GM19455 (cell line): ENCODE results near the gene ENPP7.

Source experiments
- ATAC-seq: cut with Tn5 transposase; IDR thresholded peaks from one replicate; pipeline ENCODE4 v1.9.1; 2021; ENCODE audit not compliant: unreplicated experiment

The ENPP7 gene

DNA sequence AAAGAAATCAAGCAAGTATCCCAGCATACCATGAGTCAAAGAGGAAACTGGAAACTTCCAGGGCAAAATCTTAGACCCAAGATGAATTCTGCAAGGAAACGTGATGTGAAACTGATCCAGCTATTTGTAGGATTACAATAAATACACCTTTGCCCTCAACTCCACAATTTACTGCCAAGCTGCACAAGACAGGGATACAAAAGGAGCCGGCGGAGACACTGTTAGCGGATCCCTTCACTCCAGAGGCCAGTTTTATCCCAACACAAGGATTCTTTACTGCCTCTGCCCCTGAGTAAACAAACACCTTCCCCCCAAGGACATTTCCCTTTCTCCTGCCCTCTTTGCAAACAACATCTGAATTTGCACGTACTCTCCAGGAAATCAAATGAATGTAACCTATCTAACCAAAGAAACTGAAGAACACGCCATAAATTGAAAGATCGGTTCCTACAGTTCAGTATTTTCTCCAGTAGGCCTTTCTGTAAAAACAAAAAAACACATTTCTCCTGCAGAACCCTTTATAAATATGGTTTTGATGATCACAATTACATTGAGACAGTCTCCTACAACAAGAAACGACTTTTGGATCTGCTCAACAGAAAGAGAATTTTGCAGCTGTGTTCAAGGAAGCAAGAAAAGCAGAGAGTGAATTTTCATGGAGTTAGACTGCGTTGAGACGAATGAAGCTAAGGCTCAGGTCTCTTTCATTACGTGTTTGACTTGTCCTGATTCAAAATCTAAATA, 45.8 kb downstream of the ENPP7 start:
- no peak for ATAC-seq

DNA sequence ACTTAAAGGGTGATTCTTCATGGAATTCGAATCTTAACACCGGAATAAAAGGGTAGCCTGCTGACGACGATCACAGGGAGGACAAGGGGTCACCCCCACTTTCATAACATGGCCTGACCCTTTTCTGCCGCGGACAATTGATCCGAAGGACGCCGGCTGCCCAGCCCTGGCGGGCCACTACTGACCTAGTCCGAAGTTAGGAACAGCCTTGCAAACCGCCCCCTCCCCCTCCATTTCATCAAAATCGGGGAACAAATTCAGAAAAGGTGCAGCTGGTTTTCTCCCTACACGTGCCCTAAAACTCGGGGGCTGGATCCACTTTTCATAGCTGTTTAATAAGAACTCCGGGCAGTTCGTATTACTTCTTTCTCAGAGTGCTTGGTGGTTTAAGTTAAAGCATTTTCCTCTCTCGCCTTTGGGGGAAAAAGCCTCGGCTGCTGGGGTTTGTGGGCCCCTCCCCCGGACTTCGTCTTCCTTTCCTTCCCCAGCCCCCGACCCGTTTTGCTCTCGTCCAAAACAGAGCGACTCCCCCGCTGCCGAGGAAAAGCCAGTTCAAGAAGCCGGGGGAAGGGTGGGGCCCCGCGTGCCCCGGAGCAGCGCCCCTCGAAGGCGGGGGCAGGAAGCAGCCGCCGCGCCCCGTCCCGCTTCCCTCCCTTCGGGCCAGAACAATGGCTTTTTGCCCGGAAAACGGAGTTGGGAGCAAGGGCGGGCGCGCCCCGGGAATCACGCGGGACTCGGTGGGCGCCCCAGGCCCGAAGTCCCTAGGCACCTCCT, 46.6 kb downstream of the ENPP7 start:
- no peak for ATAC-seq

DNA sequence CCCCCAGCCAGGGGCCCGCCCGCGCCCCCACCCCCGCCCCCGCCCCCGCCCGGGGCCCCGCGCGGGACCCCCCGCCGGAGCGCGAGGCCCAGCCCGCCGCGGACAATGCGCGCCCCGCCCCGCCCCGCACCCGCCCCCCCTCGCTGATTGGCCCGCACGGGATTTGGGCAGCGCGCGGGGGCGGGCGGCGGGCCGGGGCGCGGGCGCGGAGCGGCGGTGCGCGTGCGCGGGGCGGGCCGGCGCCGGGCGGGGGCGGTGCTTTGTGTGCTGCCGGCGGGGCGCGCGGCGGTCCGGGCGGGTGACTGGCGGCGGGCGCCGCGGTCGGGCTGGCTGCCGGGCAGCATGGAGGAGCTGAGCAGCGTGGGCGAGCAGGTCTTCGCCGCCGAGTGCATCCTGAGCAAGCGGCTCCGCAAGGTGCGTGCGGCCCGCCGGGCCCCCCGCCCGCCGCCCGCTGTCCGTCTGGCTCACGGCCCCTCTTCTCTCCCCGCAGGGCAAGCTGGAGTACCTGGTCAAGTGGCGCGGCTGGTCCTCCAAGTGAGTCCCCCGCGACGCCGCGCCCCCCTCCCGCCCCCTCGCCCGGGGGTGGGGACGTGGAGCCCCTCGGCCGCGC, 47.3 kb downstream of the ENPP7 start, which contains the start of gene CBX2:
Gene CBX2 (plus strand): TSS at position 255 of the 610 bp plus-strand sequence. CDS start 88 bp downstream, at position 343.
- no peak for ATAC-seq

DNA sequence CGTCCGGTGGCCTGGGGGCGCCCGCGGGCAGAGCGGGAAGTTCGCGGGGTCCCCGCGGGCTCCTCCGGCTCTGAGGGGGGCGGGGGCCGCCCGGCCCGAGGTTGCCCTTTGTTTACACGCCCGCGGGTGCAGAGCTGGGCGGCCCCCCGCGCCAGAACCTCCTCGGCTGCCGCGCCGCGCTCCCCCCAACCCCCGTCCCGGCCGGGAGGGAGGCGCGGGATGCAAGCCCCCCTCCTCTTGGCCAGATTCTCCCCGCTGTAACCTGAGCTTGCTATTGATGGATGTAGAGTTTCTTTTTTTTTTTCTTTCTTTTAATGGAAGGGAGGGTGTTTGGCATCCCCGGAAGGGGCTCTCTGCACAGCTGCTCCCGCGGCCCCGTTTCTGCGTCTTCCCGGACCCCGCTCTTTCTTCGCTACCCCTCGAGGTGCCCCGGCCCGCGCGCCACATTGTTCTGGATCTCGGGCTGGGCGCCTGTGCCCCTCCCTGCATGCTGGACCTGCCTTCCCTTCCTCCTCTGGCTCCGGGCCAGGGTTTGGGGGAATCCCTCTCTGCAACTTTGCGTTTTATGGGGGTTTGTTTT, 47.9 kb downstream of the ENPP7 start:
- no peak for ATAC-seq

DNA sequence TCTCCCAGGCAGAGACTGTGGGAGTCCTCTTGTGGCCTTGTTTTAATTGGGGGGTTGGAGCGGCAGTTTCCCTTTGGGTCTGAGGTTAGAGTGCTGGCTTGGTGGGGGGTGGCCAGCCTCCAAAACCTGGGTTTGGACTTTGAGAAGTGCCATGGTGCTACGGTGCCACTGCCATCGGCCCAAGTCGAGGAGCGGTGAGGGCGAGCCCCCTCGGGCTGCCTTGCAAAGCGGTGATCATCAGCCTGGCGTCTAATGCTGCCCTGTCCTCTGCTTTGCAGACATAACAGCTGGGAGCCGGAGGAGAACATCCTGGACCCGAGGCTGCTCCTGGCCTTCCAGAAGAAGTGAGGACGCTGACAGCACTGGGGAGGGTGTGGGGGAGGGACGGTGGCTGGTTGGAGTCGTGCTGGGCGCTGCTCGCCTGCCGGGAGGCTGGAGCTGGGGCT, 48.4 kb downstream of the ENPP7 start:
- ATAC-seq = no peak

DNA sequence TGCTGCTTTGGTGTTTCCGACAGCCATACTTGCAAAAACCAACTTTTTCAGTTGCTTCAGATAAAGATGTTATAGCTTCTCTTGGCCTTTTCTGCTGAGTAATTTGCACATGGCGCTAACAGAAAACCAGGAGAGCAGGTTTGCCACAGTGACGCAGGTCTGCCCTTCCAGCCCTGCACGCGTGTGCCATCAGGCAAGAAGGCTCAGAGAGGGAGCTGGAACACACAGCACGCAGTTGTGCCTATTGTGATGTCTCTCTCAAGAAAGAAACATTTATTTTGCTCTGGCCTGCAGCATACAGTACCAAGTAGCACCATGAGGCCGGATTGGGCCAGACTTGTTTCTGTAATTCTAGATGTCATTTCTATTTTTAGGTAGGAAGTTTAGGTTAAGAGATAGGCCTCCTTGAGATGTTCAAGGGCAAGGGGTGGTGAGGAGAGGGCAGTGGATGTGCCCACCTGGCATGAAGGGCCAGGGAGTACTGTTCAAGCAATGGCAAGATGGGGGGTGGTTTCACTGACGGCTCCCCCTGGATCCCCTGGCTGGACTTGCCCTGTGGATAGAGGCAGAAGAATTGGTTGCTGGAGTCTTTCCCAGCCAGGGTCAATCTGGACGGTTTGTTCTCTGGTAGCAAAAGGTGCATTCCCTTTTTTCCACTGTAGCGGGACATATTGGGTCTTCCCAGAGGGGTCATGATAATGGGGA, 49.1 kb downstream of the ENPP7 start:
- no peak for ATAC-seq

DNA sequence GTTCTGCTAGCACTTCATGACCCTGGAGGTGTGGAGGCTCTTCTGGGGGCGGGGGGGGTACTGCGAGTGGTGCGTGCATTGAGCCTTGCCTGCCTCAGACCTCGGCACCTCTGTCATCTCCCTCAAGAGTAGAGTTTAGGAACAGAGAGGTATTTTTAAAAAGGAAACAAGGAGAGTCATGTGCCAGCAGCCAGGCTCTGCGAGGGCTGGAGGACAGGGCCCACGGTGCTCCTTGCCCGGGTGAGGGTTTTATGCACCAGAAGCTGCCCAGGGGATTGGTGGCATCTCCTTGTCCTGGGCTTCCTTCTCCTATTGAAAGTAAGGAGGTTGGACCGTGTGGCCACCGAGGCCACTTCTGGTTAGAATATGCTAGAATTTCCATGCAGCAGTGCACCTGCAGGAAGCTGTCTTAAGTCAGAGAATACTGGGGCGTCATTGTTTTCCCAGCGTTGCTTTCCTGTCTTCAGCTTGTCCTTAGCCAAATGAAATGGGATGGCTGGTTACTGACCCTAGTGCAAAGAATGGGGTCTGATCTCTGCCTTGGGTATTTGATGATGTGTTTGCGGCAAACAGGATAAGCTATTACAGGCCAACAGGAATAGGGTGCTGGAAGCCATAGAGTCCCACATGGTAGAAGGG, 50.4 kb downstream of the ENPP7 start:
- ATAC-seq = no peak

DNA sequence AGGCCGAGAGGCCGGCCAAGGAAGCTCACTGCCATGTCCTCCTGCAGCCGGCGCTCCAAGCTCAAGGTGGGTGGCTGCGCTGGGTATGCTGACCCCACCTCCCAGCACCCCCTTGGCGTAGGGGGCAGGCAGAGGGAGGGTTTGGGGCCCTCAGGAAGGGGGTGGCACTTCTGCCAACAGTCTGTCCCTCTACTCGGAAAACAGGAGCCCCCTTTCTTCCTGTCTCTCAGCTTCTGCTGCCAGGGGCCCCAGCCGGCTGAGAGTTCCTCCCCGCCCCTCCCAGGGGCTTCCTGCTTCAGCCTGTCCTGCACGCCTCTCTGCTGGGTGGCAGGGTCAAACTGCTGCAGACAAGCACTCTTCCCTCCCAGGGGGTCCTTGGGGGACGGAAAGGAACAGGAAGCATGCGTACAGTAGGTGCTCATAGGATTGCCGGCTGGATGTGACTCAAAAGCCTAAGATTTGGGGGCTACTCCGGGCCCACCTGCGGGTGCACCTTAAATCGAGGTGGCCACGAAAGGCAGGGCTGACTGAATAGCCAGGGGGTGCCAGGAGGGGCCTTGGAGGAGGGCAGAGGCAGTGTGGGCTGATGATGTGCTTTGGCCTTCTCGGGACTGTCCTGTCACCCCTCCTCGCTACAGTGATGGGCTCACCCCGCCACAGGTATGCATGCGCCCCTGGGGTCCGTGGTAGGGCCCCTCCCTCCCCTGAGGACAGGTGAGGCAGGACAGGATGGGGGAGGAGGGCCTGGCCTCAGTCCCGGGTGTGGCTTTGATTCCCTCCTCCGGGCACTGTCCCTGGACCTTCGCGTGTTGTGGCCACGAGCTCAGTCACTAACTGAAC, 51.2 kb downstream of the ENPP7 start:
- ATAC-seq = no peak

DNA sequence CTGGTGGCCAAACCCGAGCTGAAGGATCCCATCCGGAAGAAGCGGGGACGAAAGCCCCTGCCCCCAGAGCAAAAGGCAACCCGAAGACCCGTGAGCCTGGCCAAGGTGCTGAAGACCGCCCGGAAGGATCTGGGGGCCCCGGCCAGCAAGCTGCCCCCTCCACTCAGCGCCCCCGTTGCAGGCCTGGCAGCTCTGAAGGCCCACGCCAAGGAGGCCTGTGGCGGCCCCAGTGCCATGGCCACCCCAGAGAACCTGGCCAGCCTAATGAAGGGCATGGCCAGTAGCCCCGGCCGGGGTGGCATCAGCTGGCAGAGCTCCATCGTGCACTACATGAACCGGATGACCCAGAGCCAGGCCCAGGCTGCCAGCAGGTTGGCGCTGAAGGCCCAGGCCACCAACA, 53.1 kb downstream of the ENPP7 start:
- ATAC-seq = no peak

DNA sequence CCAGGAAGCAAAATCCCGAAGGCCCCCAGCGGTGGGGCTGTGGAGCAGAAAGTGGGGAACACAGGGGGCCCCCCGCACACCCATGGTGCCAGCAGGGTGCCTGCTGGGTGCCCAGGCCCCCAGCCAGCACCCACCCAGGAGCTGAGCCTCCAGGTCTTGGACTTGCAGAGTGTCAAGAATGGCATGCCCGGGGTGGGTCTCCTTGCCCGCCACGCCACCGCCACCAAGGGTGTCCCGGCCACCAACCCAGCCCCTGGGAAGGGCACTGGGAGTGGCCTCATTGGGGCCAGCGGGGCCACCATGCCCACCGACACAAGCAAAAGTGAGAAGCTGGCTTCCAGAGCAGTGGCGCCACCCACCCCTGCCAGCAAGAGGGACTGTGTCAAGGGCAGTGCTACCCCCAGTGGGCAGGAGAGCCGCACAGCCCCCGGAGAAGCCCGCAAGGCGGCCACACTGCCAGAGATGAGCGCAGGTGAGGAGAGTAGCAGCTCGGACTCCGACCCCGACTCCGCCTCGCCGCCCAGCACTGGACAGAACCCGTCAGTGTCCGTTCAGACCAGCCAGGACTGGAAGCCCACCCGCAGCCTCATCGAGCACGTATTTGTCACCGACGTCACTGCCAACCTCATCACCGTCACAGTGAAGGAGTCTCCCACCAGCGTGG, 53.7 kb downstream of the ENPP7 start:
- no peak for ATAC-seq

DNA sequence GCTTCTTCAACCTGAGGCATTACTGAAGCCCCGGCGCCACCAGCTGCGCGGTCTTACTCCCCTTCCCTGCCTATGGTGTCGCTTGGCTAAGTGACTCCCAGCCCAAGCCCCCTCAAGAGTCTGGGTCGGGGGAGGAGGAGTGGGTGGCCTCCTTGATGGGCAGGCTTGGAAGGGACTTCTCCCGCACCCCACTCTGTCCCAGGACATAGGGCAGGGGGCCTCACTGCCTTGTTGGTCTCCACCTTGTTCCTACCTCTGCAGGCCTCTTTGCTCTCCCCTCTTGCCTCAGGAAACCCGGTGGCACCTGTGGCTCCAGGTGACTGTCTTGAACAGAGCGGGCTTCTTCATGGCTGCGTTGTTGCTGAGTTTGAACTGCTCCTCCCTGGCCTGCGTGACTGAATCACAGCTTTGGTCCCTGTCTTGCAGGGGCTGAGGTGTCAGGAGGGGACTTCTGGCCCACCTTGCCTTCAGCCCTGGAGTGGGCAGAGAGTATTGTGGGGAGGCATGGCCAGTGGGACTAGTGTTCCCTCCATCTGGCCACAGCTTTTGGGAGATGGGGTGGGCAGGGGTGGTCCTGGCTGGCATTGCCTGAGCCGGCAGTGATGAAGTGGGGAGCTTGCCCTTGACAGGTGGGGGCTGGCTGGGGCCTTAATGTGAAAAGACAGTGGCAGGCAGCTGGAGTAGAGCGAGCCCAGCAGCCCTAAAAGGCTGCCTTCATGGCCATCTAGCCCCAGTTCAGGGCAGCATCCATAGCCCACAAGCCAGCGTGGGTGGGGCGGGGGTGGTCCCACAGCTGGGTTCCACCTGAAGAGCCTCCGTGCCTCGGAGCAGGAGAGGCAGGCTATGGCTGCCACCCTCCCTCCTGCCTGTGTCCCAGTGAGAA, 54.5 kb downstream of the ENPP7 start:
- no peak for ATAC-seq

DNA sequence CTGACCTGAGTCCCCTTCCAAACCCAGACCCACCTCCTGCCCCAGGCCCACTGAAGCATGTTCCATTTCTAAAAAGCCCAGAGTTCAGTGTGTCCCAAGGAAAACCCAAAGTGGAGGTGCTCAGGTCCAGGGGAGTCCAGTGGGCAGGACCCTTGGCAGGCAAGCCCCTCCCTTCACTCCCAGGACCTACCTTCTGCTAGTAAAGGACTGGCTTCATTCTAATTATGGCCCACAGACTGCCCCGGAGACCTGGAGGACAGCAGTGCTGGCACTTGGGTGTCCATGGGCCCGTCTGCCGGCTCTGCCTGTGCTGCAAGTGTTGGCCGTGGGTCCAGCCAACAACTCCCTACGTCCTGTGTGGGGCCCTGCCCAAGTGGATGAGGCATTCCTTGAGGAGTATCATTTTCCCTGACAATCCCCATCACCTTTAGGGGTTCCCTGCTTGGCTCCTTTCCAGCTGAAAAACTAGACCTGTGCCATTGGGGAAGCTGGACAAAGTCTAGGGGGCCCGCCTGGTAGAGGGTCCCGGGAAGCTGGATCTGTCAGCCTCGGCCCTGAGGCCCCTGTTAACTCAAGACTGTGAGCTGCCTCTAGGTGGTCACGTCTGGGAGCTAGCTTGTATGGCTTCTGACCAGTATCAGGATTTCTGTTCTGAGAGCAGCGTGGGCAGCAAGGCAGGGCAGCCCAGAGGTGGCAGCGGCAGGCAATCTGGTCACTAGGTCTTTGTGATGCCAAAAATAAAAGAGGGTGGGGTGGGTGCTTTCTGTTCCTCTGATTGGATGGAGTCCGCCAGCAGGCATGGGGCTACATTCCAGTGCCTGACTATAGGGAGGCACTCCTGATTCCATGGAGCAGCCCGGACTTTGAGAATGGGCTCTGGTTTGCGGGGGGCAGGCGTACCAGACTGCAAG, 55.4 kb downstream of the ENPP7 start:
- ATAC-seq = no peak

DNA sequence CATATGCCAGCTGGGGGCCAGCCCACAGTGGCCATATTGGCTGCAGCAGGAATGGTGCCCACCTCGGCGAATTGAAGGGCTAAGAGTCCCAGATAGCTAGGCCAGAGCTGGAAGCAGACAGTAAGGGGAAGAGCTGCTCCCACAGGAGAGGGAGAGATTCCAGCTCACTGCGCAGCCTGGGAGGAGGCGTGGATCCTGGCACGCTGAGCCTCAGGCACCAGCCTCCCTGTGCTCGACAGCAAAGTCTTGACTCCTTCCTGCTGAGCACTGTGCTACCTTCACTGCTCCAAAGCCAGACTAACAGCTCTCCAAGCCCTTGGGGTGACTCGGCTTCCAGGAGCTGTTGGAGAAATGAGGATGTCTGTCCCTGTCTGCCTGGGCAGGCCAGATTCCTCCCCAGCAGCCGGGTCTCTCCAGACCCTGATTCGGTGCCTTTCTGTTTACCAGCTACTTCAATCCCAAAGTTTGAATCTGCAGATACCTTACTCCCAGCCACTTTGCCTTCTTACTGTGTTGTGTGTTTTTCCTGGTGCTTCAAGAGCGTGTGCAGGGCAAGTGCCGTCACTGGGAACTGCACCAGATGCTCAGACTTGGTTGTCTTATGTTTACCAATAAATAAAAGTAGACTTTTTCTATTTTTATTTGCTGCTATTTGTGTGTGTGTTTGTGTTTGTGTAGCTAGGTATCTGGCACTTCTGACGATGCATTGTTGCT, 56.3 kb downstream of the ENPP7 start:
- ATAC-seq = no peak

DNA sequence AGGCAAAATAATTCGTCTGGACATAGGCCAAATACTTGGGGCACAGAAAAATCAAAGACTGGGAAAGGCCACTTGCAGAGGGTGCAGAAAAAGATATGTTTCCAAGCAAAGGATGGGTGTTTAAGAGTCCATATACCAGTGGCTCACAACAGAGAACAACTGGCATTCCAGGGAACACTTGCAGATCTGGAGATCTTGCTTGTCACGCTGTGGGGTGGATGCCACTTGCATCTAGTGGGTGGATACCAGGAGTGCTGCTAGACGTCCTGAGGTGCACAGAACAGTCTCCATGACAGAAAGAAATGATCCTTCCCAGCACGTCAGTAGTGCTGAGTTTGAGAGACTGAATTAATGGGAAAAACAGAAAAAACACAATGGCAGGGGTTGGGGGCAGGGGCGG, 57.7 kb downstream of the ENPP7 start:
- no peak for ATAC-seq

DNA sequence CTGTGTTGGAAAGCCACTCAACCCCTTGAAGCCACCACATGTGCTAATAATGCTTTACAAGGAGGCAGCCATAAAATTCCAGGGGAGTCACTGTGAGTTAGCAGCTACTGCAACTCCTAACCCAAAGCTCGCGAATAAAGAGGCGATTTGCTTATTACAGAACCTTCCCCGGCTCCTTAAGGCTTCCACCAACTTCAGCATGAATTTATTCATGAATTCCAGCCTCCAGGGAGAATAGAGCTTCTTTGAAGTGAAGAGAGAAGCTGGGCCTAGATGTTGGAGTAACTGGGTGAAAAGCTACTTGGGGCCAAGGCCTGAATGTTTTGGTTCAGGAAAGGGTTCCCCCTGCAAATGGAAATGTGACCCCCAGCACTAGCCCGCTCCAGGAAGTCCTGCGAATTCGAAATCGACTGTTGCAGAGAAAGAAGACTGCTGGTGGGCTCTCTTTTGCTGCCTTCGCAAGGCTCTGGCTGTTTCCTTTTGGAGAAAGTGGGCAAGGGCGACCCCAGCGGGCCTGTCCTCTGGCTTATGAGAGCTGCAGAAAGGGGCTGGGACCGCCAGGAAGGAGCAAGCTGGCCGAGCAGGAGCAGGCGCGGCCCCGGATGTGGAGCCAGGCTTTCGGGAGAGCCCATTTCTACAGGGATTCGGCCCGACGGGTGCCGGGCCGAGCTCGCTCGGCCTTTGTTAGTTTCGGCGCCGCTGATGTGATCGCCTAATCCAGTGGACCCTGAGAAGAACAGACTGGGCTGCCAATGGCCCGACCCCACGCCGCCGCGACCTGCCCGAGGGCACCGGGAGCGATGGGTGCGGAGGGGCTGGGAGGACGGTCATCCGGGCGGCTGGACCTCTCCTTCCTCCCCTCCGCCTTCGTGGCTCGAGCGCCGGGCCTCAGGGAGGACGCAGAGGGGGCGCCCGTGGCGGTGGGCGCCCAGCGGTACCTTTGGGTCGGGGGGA, 58.5 kb downstream of the ENPP7 start:
- no peak for ATAC-seq
